HG02870 (cell line): Measurements from ENCODE around the gene CD22.

Experiments
- ATAC-seq: cut with Tn5 transposase; IDR thresholded peaks from one replicate; pipeline ENCODE4 v1.9.1; 2021; ENCODE audit warnings: mild to moderate bottlenecking, moderate library complexity; ENCODE audit not compliant: unreplicated experiment

CD22 gene

DNA sequence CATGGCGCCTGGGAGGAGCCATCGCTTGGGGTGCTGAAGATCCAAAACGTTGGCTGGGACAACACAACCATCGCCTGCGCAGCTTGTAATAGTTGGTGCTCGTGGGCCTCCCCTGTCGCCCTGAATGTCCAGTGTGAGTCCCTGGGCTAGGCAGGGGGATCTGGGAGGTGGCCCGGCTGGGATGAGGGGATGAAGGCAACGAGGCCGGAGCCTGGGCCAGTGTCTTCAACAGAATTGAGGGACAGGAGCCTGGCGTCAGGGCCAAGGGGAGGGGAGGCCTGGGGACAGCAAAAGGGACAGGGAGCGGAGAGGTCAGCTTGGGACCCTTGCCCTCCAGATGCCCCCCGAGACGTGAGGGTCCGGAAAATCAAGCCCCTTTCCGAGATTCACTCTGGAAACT is 12.0 kb downstream of the CD22 start:
- ATAC-seq = no peak

DNA sequence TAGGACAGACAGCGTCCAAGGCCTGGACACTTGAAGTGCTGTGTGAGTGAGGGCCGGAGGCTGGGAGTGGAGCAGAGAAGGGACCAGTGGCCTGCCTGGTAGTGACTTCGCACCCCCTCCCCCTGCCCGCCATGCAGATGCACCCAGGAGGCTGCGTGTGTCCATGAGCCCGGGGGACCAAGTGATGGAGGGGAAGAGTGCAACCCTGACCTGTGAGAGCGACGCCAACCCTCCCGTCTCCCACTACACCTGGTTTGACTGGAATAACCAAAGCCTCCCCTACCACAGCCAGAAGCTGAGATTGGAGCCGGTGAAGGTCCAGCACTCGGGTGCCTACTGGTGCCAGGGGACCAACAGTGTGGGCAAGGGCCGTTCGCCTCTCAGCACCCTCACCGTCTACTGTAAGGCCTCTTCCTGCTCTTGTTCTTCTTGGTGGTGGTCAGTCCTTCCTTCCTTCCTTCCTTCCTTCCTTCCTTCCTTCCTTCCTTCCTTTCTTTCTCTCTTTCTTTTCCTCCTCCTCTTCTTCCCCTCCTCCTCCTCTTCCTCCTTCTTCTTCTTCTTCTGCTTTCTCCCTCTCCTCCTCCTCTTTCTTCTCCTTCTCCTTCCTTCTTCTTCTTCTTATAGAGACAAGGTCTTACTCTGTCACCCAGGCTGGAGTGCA is 12.7 kb downstream of the CD22 start:
- no peak for ATAC-seq

DNA sequence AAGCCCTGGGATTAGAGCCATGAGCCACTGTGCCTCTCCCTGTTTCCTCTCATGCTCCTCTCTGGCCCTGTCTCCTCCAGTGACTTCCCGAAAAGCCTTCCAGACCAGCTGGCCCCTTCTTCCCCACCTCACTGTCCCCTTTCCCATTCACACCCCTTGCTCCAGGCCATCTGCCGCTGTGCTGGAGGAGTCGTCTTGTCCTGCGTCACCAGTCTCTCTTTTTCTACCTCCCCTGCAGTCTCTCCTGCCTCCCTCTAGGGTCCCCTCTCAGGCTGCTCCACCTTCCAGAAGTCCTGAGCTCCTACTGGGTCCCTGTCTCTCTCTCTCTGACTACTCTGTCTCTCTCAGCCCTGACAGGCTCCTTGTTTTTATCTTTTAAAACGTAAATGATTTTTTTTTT is 13.4 kb downstream of the CD22 start:
- no peak for ATAC-seq

DNA sequence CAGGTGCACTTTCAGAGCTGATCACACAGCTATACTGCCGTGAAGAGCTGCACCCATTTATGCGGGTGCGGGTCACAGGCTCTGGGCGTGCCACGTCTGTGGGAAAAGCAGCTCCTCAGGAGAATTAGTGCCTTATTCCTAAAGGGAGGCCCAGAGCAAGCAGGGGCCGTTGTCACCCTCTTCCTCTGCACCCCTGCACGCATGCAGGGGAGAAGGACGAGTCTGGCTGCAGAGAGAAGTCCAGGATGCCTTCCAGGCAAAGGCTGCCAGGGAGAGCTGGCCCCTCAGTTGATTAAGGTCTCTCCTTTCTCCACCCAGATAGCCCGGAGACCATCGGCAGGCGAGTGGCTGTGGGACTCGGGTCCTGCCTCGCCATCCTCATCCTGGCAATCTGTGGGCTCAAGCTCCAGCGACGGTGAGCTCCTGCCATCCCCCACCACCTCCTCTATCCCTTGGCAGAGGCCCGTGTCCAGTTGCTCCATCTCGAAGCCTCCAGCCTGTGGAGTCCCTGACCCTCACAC is 15.6 kb downstream of the CD22 start:
- no peak for ATAC-seq

DNA sequence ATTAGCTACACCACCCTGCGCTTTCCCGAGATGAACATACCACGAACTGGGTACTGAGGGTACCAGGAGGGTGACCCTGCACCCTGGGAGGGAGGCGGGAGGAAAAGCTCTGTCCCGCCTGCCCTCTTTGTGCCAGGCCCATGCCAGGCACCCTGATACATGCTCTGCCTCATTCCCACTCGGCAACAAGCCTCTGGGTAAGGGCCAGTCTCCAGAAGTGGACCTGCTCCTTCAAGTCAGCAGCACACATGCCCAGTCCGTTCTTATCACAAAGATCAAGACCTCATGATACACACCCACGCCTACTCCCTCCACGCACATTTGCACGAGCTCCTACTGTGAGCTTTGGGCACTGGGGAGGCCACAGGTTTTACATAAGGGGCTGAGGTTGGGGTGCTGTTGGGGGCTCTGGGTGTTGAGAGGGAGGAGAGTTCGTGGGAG is 16.7 kb downstream of the CD22 start:
- ATAC-seq = no peak

DNA sequence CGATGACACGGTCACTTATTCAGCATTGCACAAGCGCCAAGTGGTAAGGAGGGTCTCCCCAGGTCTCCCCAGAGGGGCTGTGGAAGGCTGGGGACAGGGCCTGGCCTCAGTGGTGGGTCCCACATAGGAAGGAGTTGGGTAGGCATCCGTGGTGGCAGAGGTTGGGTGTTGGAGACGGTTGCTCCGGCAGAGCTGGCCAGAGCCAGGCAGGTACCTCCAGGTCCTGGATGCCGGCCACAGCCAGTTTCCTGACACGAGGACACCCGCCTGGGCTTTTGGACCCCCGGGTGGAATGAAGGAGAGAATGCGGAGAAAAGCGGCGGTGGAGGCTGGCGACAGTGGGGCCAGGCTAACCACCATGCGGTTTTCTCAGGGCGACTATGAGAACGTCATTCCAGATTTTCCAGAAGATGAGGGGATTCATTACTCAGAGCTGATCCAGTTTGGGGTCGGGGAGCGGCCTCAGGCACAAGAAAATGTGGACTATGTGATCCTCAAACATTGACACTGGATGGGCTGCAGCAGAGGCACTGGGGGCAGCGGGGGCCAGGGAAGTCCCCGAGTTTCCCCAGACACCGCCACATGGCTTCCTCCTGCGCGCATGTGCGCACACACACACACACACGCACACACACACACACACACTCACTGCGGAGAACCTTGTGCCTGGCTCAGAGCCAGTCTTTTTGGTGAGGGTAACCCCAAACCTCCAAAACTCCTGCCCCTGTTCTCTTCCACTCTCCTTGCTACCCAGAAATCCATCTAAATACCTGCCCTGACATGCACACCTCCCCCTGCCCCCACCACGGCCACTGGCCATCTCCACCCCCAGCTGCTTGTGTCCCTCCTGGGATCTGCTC is 17.4 kb downstream of the CD22 start:
- no peak for ATAC-seq

DNA sequence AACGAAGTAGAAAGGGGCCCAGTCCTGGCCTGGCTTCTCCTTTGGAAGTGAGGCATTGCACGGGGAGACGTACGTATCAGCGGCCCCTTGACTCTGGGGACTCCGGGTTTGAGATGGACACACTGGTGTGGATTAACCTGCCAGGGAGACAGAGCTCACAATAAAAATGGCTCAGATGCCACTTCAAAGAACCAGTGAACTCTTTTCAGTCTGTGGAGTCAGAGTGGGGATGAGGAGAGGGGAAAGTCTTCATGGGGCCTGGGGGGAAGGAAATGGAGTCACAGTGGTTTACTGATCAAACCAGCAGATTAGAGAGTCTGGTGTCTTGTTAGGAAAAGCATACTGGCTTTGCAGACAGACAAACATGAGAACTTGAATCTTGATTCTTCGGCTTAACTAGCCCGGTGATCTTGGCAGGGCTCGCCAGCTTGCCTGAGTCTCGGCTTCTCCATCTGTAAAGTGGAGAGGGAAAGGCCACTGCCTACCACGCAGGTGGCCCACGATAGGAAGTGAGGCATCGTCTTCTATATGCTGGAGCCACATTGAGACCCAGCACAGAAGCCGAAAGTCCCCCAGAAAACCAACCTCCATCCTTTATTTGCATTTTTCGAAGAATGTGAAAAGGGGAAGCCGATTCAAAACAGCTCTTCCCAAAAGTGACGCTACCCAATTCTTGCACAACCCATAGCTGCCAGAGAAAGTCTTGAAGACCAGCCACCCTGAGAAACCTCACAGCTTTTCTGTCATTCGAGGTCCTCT is 18.4 kb downstream of the CD22 start, which contains the start of gene FFAR1:
Gene FFAR1, plus strand, starts transcription at position 732 of the 759 bp plus-strand sequence. CDS start 3,650 bp downstream, outside the sequence.
- ATAC-seq = peak; percentile 53

DNA sequence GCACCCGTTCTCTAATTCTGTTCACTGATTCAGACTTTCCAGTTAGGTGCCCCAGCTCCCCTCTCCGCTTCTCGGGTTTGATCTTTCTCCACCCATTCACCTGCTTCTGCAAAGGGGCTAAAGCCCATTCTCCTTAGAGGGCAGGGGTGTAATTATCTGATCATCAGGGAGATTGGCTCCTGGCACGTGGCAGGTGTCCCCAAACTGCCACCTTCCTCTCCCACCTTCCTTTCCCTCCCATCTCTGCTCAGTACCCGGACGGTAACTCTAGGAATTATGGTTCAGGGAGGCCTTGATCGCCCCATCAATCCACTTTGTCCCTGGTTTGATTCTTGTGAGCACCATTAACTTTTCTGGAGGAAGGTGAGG is 18.9 kb downstream of the CD22 start:
- ATAC-seq = no peak

DNA sequence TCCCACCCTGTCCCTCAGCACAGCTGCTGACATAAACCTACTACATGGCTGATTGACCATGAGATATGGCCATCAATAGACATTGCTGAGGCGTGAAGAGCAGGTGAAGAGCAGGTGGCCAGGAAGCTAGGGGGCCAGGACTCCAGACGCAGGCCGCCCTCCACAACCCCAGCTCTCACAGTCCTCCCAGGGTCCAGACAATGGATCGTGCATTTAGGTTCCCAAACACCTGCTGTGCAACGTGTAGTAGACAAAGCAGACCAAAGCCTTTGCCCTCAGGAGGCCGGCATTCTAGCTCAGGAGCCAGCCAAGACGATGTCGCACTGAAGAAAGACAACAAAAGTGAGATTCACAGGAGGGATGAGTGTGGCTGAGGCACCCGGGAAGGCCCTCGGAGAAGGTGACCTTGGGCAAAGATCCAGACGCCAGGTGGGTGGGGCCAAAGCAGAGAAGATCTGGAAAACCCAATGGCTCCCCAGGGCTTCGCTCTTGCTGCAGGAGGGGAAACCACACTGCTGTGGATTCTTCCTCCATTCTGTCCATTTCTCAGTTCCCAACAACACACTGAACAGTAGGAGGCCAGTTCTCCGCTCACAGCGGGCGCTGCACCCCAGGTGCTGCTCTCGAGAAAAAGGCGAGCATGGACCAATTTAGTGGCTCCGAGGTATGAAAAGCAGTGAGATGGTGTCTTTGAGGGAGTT is 20.1 kb downstream of the CD22 start:
- no peak for ATAC-seq

DNA sequence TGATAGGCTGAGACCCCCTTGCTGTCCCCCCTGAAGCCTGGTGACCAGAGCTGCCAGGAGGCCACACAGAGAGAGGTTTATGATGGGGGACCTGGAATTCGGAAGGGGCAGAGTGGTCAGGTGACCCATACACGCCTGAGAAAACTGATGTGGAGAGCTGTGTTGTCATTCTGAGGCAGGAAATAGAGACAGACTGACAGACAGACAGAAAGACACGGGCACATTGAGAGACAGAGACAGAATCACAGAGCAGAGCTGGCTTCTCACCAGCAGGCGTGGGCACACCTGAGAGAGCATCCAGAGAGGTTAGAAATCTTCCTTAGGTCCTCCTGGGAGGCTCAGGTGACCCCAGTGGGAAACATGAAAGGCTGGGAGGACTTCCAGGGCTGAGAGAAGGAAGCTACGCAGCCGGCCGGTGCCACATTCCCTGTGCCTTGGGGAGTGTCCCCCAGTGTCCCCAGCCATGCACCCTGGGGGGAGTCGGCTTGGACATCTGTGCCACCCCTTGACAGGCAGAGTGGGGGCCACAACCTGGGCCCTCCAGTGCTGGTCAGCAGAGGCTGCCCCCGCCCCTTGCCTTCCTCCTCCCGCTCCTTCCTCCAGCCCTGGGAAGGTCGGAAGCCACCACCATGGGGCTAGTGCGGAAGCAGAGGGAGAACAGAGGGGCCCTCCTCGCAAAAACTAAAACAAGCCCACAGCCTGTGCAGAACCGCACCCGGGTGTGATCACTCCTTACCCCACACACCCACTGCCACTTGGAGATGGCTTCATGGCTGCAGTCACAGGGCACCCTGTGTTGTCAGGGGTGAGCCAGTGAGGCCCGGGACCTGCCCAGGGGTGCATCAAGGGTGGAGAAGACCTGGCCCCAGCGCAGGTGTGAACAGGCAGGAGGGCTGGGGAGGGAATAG is 20.9 kb downstream of the CD22 start:
- ATAC-seq = no peak

DNA sequence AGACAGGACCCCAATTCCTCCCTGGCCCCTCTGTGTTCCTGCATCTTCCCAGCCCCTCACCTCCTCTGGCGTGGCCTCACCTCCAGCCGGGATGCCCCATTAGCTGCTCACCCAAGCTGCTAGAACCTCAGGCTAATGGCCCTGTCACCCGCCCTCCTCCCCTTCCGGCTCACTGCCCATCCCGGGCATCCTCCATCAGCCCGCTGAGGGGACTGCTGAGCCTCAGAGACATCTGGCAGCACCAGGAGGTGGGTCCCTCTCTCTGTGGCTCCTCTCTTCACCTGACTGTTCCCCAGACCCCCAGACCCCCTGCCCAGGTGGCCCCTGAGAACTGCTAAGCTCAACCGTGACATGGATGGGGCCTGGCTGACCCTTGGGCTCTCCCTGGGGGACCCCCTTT is 21.6 kb downstream of the CD22 start:
- ATAC-seq = no peak

DNA sequence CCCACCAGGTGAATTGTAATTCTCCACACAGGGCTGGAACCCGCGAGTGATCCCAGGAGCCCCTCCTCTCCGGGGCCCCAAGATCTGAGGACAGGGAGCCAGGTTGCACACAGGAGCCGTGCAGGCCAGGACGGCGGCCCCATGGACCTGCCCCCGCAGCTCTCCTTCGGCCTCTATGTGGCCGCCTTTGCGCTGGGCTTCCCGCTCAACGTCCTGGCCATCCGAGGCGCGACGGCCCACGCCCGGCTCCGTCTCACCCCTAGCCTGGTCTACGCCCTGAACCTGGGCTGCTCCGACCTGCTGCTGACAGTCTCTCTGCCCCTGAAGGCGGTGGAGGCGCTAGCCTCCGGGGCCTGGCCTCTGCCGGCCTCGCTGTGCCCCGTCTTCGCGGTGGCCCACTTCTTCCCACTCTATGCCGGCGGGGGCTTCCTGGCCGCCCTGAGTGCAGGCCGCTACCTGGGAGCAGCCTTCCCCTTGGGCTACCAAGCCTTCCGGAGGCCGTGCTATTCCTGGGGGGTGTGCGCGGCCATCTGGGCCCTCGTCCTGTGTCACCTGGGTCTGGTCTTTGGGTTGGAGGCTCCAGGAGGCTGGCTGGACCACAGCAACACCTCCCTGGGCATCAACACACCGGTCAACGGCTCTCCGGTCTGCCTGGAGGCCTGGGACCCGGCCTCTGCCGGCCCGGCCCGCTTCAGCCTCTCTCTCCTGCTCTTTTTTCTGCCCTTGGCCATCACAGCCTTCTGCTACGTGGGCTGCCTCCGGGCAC is 22.6 kb downstream of the CD22 start:
- ATAC-seq = no peak

DNA sequence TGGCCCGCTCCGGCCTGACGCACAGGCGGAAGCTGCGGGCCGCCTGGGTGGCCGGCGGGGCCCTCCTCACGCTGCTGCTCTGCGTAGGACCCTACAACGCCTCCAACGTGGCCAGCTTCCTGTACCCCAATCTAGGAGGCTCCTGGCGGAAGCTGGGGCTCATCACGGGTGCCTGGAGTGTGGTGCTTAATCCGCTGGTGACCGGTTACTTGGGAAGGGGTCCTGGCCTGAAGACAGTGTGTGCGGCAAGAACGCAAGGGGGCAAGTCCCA is 23.1 kb downstream of the CD22 start:
- ATAC-seq = no peak

DNA sequence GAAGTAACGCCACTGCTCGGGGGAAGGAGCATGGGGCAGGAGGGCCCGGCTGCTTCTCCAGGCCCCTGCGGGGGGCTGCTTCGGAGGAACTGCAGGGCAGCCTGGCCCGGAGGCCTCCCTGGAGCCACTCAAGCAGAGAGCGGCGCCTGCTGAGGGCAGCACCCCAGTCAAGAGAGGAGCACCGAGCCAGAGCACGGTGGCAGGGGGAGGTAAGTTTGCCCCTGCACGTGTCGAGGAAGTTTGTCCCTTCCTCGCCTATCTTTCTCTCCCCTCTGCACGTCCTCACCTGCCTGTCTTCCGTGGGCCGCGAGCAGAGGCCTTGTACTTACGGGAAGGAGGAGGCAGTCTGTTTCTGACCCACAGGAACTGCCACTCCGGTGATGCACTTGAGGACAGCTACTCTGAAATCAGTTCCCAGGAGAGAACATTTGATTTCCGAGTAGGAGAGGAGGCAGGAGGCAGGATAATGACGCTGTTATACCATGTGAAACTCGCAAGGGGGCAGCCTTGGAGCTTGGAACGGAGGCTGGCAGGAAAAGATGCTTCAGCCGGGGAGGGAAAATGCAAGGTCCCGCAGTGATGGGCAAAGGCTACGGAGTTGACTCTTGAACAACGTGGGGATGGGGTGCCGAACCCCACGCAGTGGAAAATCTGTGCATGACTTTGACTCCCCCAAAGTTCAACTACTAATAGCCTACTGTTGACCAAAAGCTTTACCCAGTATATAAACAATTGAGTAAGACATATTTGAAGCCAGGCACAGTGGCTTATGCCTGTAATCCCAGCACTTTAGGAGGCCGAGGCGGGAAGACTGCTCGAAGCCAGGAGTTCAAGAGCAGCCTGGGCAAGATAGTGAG is 23.7 kb downstream of the CD22 start:
- no peak for ATAC-seq

DNA sequence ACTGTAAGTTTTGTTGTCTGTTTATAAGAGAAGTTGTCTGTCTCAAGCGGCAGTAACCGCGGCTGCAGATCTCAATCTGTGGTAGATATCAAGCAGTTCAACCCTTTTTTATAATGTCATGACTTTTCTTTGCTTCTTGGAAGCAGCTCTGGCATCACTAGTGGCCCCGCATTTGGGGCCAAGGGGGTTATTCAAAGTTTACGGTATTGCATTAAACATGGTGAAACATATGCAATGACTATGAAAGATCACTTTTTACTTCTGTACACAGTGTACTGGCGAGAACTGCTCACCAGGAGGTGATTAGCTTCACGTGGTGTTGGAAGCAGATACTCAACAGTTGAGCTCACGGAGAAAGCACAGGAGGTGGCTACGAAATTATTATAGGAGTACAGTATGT is 24.6 kb downstream of the CD22 start:
- no peak for ATAC-seq

DNA sequence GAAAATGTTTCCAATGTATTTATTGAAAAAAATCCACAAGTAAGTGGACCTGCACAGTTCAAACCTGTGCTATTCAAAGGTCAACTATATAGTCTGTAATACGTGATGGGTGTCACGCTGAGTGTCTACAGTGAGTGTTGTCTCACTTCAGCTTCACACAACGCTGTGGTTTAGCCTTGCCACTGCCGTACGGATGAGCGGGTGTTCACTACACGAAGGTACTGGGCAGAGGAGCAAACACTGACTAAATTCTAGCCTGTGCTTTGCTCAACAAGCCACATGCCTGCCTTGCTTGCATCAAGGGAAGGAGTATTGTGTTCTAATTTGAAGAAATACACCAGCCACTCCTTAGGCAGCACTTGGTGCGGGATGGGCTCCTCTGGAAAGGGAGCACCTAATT is 25.9 kb downstream of the CD22 start:
- ATAC-seq = no peak

DNA sequence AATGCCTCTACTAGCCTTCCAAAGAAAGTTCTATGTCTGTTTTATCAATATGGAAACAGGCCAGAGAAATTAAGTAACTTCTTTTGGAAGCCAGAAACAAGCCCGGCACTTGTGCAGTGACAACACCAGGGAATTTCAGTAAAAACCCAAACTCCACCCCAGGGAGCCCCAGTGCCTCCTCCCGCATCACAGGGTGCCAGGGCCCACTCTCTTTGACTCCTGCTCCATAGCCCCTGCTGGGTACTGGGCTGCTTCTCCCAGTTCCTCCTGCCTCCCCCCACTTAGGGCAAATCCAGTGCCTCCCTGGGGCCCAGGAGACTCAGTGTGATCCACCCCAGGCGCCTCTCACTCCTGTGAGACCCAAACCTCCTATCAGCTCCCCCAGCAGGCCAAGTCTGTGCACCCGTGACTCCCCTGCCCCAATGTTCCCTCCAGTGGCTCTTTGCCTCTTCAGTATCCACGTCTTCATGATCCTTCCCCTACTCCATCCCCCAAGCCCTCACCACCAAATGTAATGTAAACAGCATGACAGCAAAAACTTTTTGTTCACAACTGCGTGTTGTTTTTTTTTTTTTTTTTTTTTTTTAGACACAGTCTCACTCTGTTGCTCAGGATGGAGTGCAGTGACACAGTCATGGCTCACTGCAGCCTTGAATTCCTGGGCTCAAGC is 26.9 kb downstream of the CD22 start:
- no peak for ATAC-seq
